Urinary bladder (tissue), 2 donors: Measurements from ENCODE around the gene FUBP3. TPM values are rescaled to one million over a fixed set of nuclear protein-coding genes. Genes with fewer than 3 reads are reported as not detected.

Experiments
- polyA plus RNA-seq: library from polyadenylated mRNA; stranded (reverse); fragments of 200-250 nt; gene quantifications from one replicate; pipeline ENCODE4 v1.2.3, GENCODE V29; 2013
- small RNA-seq: library from RNA; depleted of rRNA; stranded (forward); fragments of <200 nt; gene quantifications from one replicate; pipeline ENCODE3, GENCODE V24; 2014
- total RNA-seq: library from RNA; depleted of rRNA; stranded (reverse); fragments of >200 nt; gene quantifications from one replicate; pipeline ENCODE4 v1.2.3, GENCODE V29; 2014
- donor health status: healthy.

Gene FUBP3
- total and polyA plus RNA-seq, 2 donors, result 36.5 to 39.5 TPM

Small RNAs within 50 kb of the gene (small RNA-seq; reads per million reads assigned to genes)
- not detected for gene MIR6856

Other genes with a start within 250 kb of the FUBP3 start
- 59.5 TPM for gene ASS1, start 134.6 kb upstream of the FUBP3 start, total RNA-seq
- 115 TPM for gene ASS1, start 134.6 kb upstream of the FUBP3 start, polyA plus RNA-seq
- not detected for gene PRDM12, start 85.0 kb downstream of the FUBP3 start, total RNA-seq
- gene PRDM12, start 85.0 kb downstream of the FUBP3 start, polyA plus RNA-seq, result not detected
- 24.6 TPM for gene EXOSC2, start 114.2 kb downstream of the FUBP3 start, total RNA-seq
- gene EXOSC2, start 114.2 kb downstream of the FUBP3 start, polyA plus RNA-seq, result 18.4 TPM